Immature natural killer cell (primary cell): ENCODE measurements around the gene CPA4. TPM values are rescaled to one million over a fixed set of nuclear protein-coding genes. Genes with fewer than 3 reads are reported as not detected.

Source experiments
- polyA plus RNA-seq, 3 donors: library from polyadenylated mRNA; unstranded; fragments of 300-500 nt; fragmentation: Illumina TruSeq; gene quantifications; one replicate each; pipeline ENCODE4 v1.2.3, GENCODE V29; 2021

The CPA4 gene
- polyA plus RNA-seq, 3 donors from 2014 or later = not detected

Other genes starting within 250 kb of the CPA4 start
- 10 to 100 TPM in 2 of 3 donors, 1 to 10 TPM in 1; 8.5 to 11.3 (median 10.8) TPM for gene ZC3HC1, start 241.8 kb upstream of the CPA4 start, polyA plus RNA-seq
- 1 to 10 TPM in 2 of 3 donors, under 1 TPM in 1; 0.99 to 2.7 (median 1.7) TPM for gene KLHDC10, start 222.6 kb upstream of the CPA4 start, polyA plus RNA-seq
- gene TMEM209, start 87.8 kb upstream of the CPA4 start, polyA plus RNA-seq = 10 to 100 TPM; 21.6 to 41.1 (median 39.9) TPM
- gene SSMEM1, start 85.3 kb upstream of the CPA4 start, polyA plus RNA-seq = not detected
- gene CPA2, start 26.3 kb upstream of the CPA4 start, polyA plus RNA-seq = not detected
- gene CPA5, start 51.7 kb downstream of the CPA4 start, polyA plus RNA-seq = not detected
- not detected for gene CPA1, start 87.3 kb downstream of the CPA4 start, polyA plus RNA-seq
- 10 to 100 TPM; 17.9 to 22.4 (median 20.8) TPM for gene CEP41, start 147.9 kb downstream of the CPA4 start, polyA plus RNA-seq
- gene MEST, start 198.9 kb downstream of the CPA4 start, polyA plus RNA-seq = 10 to 100 TPM in 1 of 3 donors, 1 to 10 TPM in 1, under 1 TPM in 1; 0.53 to 12.9 (median 3.0) TPM